Astrocyte (in vitro differentiated cells and primary cell): Measurements from ENCODE around the gene PADI4. TPM values are rescaled to one million over a fixed set of nuclear protein-coding genes. Genes with fewer than 3 reads are reported as not detected.

Experiments used
- DNase-seq: peaks from one replicate; pipeline ENCODE4 v3.0.0-alpha.2; 2010; ENCODE audit warnings: low read depth
- FAIRE-seq: peaks from 2 replicates; lab custom pipeline; 2011; peaks lifted over from hg19 to GRCh38; lab: Jason Lieb, UNC
- H2AFZ ChIP-seq: 2 replicates; pipeline ENCODE4 v1.6.0; 2012; ENCODE audit warnings: low read depth, low read length, inconsistent platforms
- H3K27ac ChIP-seq: 2 replicates; pipeline ENCODE4 v1.5.1; 2011; ENCODE audit warnings: low read depth, low read length, inconsistent platforms
- H3K27me3 ChIP-seq: 2 replicates; pipeline ENCODE4 v1.6.0; 2011; ENCODE audit warnings: low read length, inconsistent platforms; ENCODE audit not compliant: insufficient read depth
- H3K36me3 ChIP-seq: 2 replicates; pipeline ENCODE4 v1.5.1; 2011; ENCODE audit warnings: low read length, inconsistent platforms; ENCODE audit not compliant: insufficient read depth
- H3K4me1 ChIP-seq: 2 replicates; pipeline ENCODE4 v1.5.1; 2011; ENCODE audit warnings: low read length, inconsistent platforms; ENCODE audit not compliant: insufficient read depth
- H3K4me2 ChIP-seq: 2 replicates; pipeline ENCODE4 v1.6.0; 2012; ENCODE audit warnings: low read length, inconsistent platforms
- H3K4me3 ChIP-seq: 2 replicates; pipeline ENCODE4 v1.5.1; 2011; ENCODE audit warnings: low read depth, mild to moderate bottlenecking, low read length, inconsistent platforms; ENCODE audit not compliant: insufficient read depth
- H3K79me2 ChIP-seq: 2 replicates; pipeline ENCODE4 v1.6.0; 2012; ENCODE audit warnings: mild to moderate bottlenecking, low read length, inconsistent platforms; ENCODE audit not compliant: insufficient read depth
- H3K9ac ChIP-seq: 2 replicates; pipeline ENCODE4 v1.6.0; 2012; ENCODE audit warnings: mild to moderate bottlenecking, low read length, inconsistent platforms
- H3K9me3 ChIP-seq: 2 replicates; pipeline ENCODE4 v1.5.1; 2012; ENCODE audit warnings: low read depth, mild to moderate bottlenecking, low read length, inconsistent platforms; ENCODE audit not compliant: insufficient read depth
- H4K20me1 ChIP-seq: 2 replicates; pipeline ENCODE4 v1.6.0; 2012; ENCODE audit warnings: low read length, inconsistent platforms; ENCODE audit not compliant: insufficient read depth
- H3K27ac Mint-ChIP-seq: one replicate; pipeline ENCODE4 v1.8.0; 2021; ENCODE audit warnings: mild to moderate bottlenecking, mixed read lengths; ENCODE audit not compliant: unreplicated experiment
- H3K27me3 Mint-ChIP-seq: one replicate; pipeline ENCODE4 v1.8.0; 2021; ENCODE audit warnings: low read depth, mixed read lengths; ENCODE audit not compliant: unreplicated experiment
- H3K36me3 Mint-ChIP-seq: one replicate; pipeline ENCODE4 v1.8.0; 2021; ENCODE audit warnings: low read depth, mixed read lengths; ENCODE audit not compliant: unreplicated experiment
- H3K4me1 Mint-ChIP-seq: one replicate; pipeline ENCODE4 v1.8.0; 2021; ENCODE audit warnings: low read depth, mixed read lengths; ENCODE audit not compliant: unreplicated experiment
- H3K4me3 Mint-ChIP-seq: one replicate; pipeline ENCODE4 v1.8.0; 2021; ENCODE audit warnings: mild to moderate bottlenecking, moderate library complexity, mixed read lengths; ENCODE audit not compliant: unreplicated experiment
- H3K9me3 Mint-ChIP-seq: one replicate; pipeline ENCODE4 v1.8.0; 2021; ENCODE audit warnings: mild to moderate bottlenecking, mixed read lengths; ENCODE audit not compliant: unreplicated experiment
- EZH2 ChIP-seq: IDR thresholded peaks from 2 replicates; pipeline ENCODE4 v1.6.1; 2012; ENCODE audit warnings: mild to moderate bottlenecking, low read length, inconsistent platforms; ENCODE audit not compliant: insufficient read depth
- total RNA-seq: library from RNA; stranded (reverse); gene quantifications from 2 replicates; pipeline ENCODE4 v1.2.1, GENCODE V29; 2021
- TF ChIP-seq, protein P1 (sequence below): IDR thresholded peaks from 2 replicates; pipeline ENCODE4 v1.5.1; 2011; ENCODE audit warnings: low read depth, mild to moderate bottlenecking, inconsistent platforms, low read length, moderate library complexity; ENCODE audit not compliant: insufficient read depth

The PADI4 gene
- total RNA-seq, 1 donor from 2014 or later = not detected

DNA sequence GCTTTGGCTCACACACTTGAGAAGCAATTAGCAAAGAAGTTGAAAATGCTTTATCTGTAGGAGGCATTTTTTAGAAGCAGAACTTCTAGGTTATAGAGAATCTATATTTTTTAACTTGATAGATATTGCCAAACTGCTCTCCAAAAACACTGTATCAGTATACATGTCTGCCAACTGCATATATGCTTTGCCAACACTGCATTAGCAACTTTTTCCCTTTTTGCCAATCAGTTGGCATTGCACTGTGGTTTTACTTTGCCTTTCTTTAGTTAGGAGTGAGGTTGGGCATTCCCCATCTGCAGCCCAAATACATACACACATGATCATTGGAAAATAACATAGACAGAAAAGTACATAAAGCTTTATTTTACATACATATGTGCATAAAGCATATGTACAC lies 44.1 kb upstream of the PADI4 start:
- H3K4me3 ChIP-seq = no peak overlapping the region
- no peak overlapping the region for H3K27ac ChIP-seq
- Mint-ChIP-seq H3K27ac (no peak overlapping the region), H3K9me3 (peaks cover 2% of the 10 kb centered on the region), H3K4me3 (no peak overlapping the region), H3K4me1 (peaks cover 2% of the 10 kb centered on the region), H3K36me3 (no peaks in the 10 kb centered on the region), H3K27me3 (peaks cover 18% of the 10 kb centered on the region)
- H3K4me1 ChIP-seq = peaks cover 9% of the 10 kb centered on the region
- H3K4me2 ChIP-seq = no peak overlapping the region
- no peaks in the 10 kb centered on the region for H4K20me1 ChIP-seq
- no peak overlapping the region for H3K9ac ChIP-seq
- no peak overlapping the region for H2AFZ ChIP-seq
- no peaks in the 10 kb centered on the region for H3K27me3 ChIP-seq
- no peaks in the 10 kb centered on the region for H3K36me3 ChIP-seq
- FAIRE-seq (no peak), DNase-seq (no peak)
- H3K9me3 ChIP-seq = no peaks in the 10 kb centered on the region
- no peaks in the 10 kb centered on the region for H3K79me2 ChIP-seq
- TF ChIP-seq EZH2 = no peak

DNA sequence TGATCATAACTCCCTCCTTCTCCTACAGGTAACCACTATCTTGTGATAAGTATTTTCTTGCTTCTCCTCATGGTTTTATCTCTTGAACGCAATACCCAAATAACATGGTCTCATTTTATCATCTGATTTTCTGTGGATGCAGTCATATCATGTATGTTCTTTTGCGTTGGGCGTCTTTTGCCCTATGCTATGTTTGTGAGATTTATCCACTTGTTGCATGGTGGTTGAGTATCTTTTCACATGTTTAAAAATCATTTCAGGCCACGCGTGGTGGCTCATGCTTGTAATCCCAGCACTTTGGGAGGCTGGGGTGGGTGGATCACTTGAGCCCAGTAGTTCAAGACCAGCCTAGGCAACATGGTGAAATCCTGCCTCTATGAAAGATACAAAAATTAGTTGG lies 43.5 kb upstream of the PADI4 start:
- no peaks in the 10 kb centered on the region for H3K27me3 ChIP-seq
- H4K20me1 ChIP-seq = no peaks in the 10 kb centered on the region
- no peaks in the 10 kb centered on the region for H3K79me2 ChIP-seq
- no peak overlapping the region for H3K4me2 ChIP-seq
- no peak overlapping the region for H3K4me3 ChIP-seq
- TF ChIP-seq EZH2 = no peak
- TF ChIP-seq, protein P1, sequence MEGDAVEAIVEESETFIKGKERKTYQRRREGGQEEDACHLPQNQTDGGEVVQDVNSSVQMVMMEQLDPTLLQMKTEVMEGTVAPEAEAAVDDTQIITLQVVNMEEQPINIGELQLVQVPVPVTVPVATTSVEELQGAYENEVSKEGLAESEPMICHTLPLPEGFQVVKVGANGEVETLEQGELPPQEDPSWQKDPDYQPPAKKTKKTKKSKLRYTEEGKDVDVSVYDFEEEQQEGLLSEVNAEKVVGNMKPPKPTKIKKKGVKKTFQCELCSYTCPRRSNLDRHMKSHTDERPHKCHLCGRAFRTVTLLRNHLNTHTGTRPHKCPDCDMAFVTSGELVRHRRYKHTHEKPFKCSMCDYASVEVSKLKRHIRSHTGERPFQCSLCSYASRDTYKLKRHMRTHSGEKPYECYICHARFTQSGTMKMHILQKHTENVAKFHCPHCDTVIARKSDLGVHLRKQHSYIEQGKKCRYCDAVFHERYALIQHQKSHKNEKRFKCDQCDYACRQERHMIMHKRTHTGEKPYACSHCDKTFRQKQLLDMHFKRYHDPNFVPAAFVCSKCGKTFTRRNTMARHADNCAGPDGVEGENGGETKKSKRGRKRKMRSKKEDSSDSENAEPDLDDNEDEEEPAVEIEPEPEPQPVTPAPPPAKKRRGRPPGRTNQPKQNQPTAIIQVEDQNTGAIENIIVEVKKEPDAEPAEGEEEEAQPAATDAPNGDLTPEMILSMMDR = no peak
- H3K4me1 ChIP-seq = peaks cover 3% of the 10 kb centered on the region
- H3K27ac ChIP-seq = no peak overlapping the region
- Mint-ChIP-seq H3K4me3 (no peak overlapping the region), H3K9me3 (peaks cover 2% of the 10 kb centered on the region), H3K4me1 (peaks cover 2% of the 10 kb centered on the region), H3K27me3 (peaks cover 18% of the 10 kb centered on the region), H3K36me3 (no peaks in the 10 kb centered on the region), H3K27ac (no peak overlapping the region)
- FAIRE-seq (no peak), DNase-seq (no peak)
- H3K9ac ChIP-seq = no peak overlapping the region
- H3K36me3 ChIP-seq = no peaks in the 10 kb centered on the region
- H3K9me3 ChIP-seq = no peaks in the 10 kb centered on the region
- no peak overlapping the region for H2AFZ ChIP-seq

DNA sequence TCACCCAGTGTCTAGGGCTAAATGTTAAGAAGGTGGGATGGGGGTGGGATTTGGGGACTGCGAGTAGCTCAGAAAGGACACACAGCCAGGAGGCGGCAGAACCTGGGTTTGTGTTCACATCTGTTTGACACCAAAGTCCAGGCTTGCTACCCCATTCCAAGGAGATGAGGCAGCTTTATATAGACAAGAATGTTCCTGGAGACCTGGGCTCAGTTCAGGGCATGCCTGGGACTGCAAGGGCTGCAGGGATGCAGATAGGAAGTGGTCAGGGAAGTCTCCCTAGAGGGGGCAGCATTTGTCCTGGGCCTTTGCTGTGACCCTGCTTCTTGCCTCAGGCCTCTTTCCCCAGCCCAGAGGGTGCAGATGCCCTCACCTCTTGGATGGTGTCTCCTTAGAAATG lies 42.8 kb upstream of the PADI4 start:
- H3K4me1 Mint-ChIP-seq = peaks cover 2% of the 10 kb centered on the region
- TF ChIP-seq EZH2 = no peak
- TF ChIP-seq, protein P1 = no peak
- H2AFZ ChIP-seq = no peak overlapping the region
- no peak overlapping the region for H3K27ac ChIP-seq
- H4K20me1 ChIP-seq = no peaks in the 10 kb centered on the region
- no peak overlapping the region for H3K4me2 ChIP-seq
- peaks cover 15% of the 10 kb centered on the region for H3K27me3 Mint-ChIP-seq
- H3K4me3 ChIP-seq = no peak overlapping the region
- FAIRE-seq (no peak), DNase-seq (no peak)
- H3K9ac ChIP-seq = no peak overlapping the region
- H3K27me3 ChIP-seq = no peaks in the 10 kb centered on the region
- no peaks in the 10 kb centered on the region for H3K9me3 ChIP-seq
- no peaks in the 10 kb centered on the region for H3K4me1 ChIP-seq
- H3K36me3 Mint-ChIP-seq = no peaks in the 10 kb centered on the region
- no peaks in the 10 kb centered on the region for H3K79me2 ChIP-seq
- H3K36me3 ChIP-seq = no peaks in the 10 kb centered on the region
- peaks cover 2% of the 10 kb centered on the region for H3K9me3 Mint-ChIP-seq
- H3K27ac Mint-ChIP-seq = no peak overlapping the region
- H3K4me3 Mint-ChIP-seq = no peak overlapping the region
